Endodermal cell (in vitro differentiated cells): ENCODE data around the gene SNX20. TPM values are rescaled to one million over a fixed set of nuclear protein-coding genes. Genes with fewer than 3 reads are reported as not detected.

Experiments
- DNase-seq: peaks from one replicate; pipeline ENCODE4 v3.0.0-alpha.2; 2017
- H3K27ac ChIP-seq: 2 replicates; pipeline ENCODE4 v1.5.1; 2013; ENCODE audit warnings: mild to moderate bottlenecking, low read depth, low read length, moderate library complexity
- H3K27me3 ChIP-seq: 2 replicates; pipeline ENCODE4 v1.6.1; 2013; ENCODE audit warnings: mild to moderate bottlenecking, low read length, moderate library complexity; ENCODE audit not compliant: insufficient read depth, control insufficient read depth, poor library complexity, severe bottlenecking
- H3K36me3 ChIP-seq: 2 replicates; pipeline ENCODE4 v1.7.0; 2013; ENCODE audit warnings: mild to moderate bottlenecking, low read length, moderate library complexity; ENCODE audit not compliant: control insufficient read depth, insufficient read depth
- H3K4me1 ChIP-seq: one replicate; pipeline ENCODE4 v1.7.0; 2013; ENCODE audit warnings: low read length; ENCODE audit not compliant: control insufficient read depth, insufficient read depth
- H3K4me3 ChIP-seq: 2 replicates; pipeline ENCODE4 v1.5.1; 2013; ENCODE audit warnings: mild to moderate bottlenecking, low read length, moderate library complexity
- H3K9ac ChIP-seq: 2 replicates; pipeline ENCODE4 v1.6.1; 2013; ENCODE audit warnings: mild to moderate bottlenecking, low read length, moderate library complexity; ENCODE audit not compliant: poor library complexity, severe bottlenecking; ENCODE audit errors: extremely low read depth
- H3K9me3 ChIP-seq: 2 replicates; pipeline ENCODE4 v1.6.1; 2013; ENCODE audit warnings: mild to moderate bottlenecking, low read length, moderate library complexity; ENCODE audit not compliant: control insufficient read depth
- H3K27ac Mint-ChIP-seq: 2 replicates; pipeline ENCODE4 v1.8.0; 2020; ENCODE audit warnings: mixed read lengths
- H3K27me3 Mint-ChIP-seq: 2 replicates; pipeline ENCODE4 v1.8.0; 2021; ENCODE audit warnings: mild to moderate bottlenecking, mixed read lengths; ENCODE audit not compliant: insufficient read depth
- H3K36me3 Mint-ChIP-seq: 2 replicates; pipeline ENCODE4 v1.8.0; 2020; ENCODE audit warnings: low read depth, mixed read lengths
- H3K4me1 Mint-ChIP-seq: 2 replicates; pipeline ENCODE4 v1.8.0; 2020; ENCODE audit warnings: mixed read lengths
- H3K4me3 Mint-ChIP-seq: 2 replicates; pipeline ENCODE4 v1.8.0; 2020; ENCODE audit warnings: mild to moderate bottlenecking, moderate library complexity, mixed read lengths
- H3K9me3 Mint-ChIP-seq: 2 replicates; pipeline ENCODE4 v1.8.0; 2020; ENCODE audit warnings: mild to moderate bottlenecking, mixed read lengths
- WGBS, 2 experiments: methylation state at CpG; one replicate each; pipeline versions ENCODE4 v1.1.5 to v1.1.7; 2013; ENCODE audit warnings: missing lambda C conversion rate in 2 of 2, mixed read lengths in 1 of 2; ENCODE audit not compliant: insufficient coverage in 1 of 2, insufficient read length in 1 of 2; 5-methylcytosine and 5-hydroxymethylcytosine counted together
- total RNA-seq, 2 donors: library from RNA; stranded (reverse); fragmentation: NEBNext Ultra II Directional in 1 of 2; extraction: Animal tissue kit (Norgen Biotek cat#: 25700) in 1 of 2; gene quantifications; 2 replicates in 1 of 2; 3 replicates in 1 of 2; pipeline ENCODE4 v1.2.1, GENCODE V29; 2021
- TF ChIP-seq, protein P1 (sequence below): fragments of 200-600 bp; sonication (generic); conservative IDR thresholded peaks from 2 replicates; pipeline ENCODE4 v1.5.0; 2021; ENCODE audit warnings: antibody characterized with exemption, mild to moderate bottlenecking

SNX20 gene
- total RNA-seq, 2 donors from 2014 or later = not detected

GRCh38 chr16:50627419-50627818 lies 53.7 kb downstream of the SNX20 start:
- H3K27me3 Mint-ChIP-seq = no peaks in the 10 kb centered on the region
- no peak overlapping the region for H3K4me3 Mint-ChIP-seq
- Histone ChIP-seq H3K36me3 (peaks cover 9% of the 10 kb centered on the region), H3K27me3 (no peaks in the 10 kb centered on the region), H3K9ac (no peak overlapping the region), H3K9me3 (no peaks in the 10 kb centered on the region), H3K4me3 (no peak overlapping the region), H3K4me1 (no peaks in the 10 kb centered on the region), H3K27ac (no peak overlapping the region)
- DNase-seq = peak; percentile 73
- H3K4me1 Mint-ChIP-seq = peaks cover 12% of the 10 kb centered on the region
- H3K9me3 Mint-ChIP-seq = no peaks in the 10 kb centered on the region
- peaks cover 4% of the 10 kb centered on the region for H3K36me3 Mint-ChIP-seq
- WGBS, 2 experiments = 88 to 94% methylated on average over 6 to 10 of the region's 10 CpGs
- H3K27ac Mint-ChIP-seq = no peak overlapping the region
- TF ChIP-seq, protein P1, sequence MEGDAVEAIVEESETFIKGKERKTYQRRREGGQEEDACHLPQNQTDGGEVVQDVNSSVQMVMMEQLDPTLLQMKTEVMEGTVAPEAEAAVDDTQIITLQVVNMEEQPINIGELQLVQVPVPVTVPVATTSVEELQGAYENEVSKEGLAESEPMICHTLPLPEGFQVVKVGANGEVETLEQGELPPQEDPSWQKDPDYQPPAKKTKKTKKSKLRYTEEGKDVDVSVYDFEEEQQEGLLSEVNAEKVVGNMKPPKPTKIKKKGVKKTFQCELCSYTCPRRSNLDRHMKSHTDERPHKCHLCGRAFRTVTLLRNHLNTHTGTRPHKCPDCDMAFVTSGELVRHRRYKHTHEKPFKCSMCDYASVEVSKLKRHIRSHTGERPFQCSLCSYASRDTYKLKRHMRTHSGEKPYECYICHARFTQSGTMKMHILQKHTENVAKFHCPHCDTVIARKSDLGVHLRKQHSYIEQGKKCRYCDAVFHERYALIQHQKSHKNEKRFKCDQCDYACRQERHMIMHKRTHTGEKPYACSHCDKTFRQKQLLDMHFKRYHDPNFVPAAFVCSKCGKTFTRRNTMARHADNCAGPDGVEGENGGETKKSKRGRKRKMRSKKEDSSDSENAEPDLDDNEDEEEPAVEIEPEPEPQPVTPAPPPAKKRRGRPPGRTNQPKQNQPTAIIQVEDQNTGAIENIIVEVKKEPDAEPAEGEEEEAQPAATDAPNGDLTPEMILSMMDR = peak; percentile 47

DNA sequence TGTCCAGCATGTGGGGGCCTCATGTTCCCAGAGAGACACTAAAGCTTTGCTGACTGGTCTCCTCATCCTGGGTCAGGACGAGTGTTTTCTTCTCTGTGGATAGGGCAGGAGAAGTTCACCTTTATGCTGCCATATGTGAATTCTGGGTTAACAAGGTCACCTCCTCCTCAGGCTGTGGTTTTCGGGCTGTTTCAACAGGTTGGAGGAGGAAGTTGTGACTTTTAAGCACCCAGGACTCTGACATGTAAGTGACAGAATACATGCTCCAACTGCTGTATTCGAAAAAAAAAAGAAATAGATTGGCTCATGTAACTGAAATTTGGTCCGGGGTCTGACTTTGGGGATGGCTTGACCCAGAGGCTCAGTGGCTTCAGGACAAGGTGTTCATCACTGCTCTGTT lies 54.2 kb downstream of the SNX20 start:
- peaks cover 4% of the 10 kb centered on the region for H3K36me3 Mint-ChIP-seq
- no peaks in the 10 kb centered on the region for H3K27me3 Mint-ChIP-seq
- Histone ChIP-seq H3K4me1 (no peaks in the 10 kb centered on the region), H3K36me3 (peaks cover 9% of the 10 kb centered on the region), H3K9ac (no peak overlapping the region), H3K27ac (no peak overlapping the region), H3K27me3 (no peaks in the 10 kb centered on the region), H3K4me3 (no peak overlapping the region), H3K9me3 (no peaks in the 10 kb centered on the region)
- no peak for DNase-seq
- H3K27ac Mint-ChIP-seq = no peak overlapping the region
- no peak overlapping the region for H3K4me3 Mint-ChIP-seq
- TF ChIP-seq, protein P1 = no peak
- 75 to 81% methylated on average over 3 to 4 of the region's 4 CpGs for WGBS, 2 experiments
- no peaks in the 10 kb centered on the region for H3K9me3 Mint-ChIP-seq
- H3K4me1 Mint-ChIP-seq = peaks cover 12% of the 10 kb centered on the region

GRCh38 chr16:50625374-50625773 lies 55.7 kb downstream of the SNX20 start:
- TF ChIP-seq, protein P1 = no peak
- 94 to 95% methylated on average over 7 to 12 of the region's 12 CpGs for WGBS, 2 experiments
- no peaks in the 10 kb centered on the region for H3K27me3 Mint-ChIP-seq

More at GRCh38 chr16:50625374-50625773, 55.7 kb downstream of the SNX20 start:
- Mint-ChIP-seq H3K4me1 (peaks cover 5% of the 10 kb centered on the region), H3K27ac (no peak overlapping the region), H3K9me3 (no peaks in the 10 kb centered on the region), H3K4me3 (no peak overlapping the region), H3K36me3 (peaks cover 4% of the 10 kb centered on the region)
- Histone ChIP-seq H3K9me3 (no peaks in the 10 kb centered on the region), H3K27ac (no peak overlapping the region), H3K36me3 (peaks cover 4% of the 10 kb centered on the region), H3K9ac (no peak overlapping the region), H3K27me3 (no peaks in the 10 kb centered on the region), H3K4me1 (no peaks in the 10 kb centered on the region), H3K4me3 (no peak overlapping the region)
- no peak for DNase-seq
